SU-DHL-6 (cell line): ENCODE measurements around the gene PTPN14.

ENCODE experiments used
- H2AFZ ChIP-seq: fragments of 200-600 bp; sonication (generic); 2 replicates; pipeline ENCODE4 v1.6.1; 2014; ENCODE audit warnings: low read depth, mild to moderate bottlenecking, moderate library complexity, mixed read lengths, antibody characterized with exemption, low read length; ENCODE audit not compliant: severe bottlenecking
- H3F3A ChIP-seq: fragments of 200-600 bp; shearing (Covaris generic); 2 replicates; pipeline ENCODE4 v1.6.0; 2016; ENCODE audit warnings: antibody characterized with exemption, mild to moderate bottlenecking; ENCODE audit not compliant: insufficient read depth
- H3K27ac ChIP-seq: fragments of 200-600 bp; sonication (generic); 2 replicates; pipeline ENCODE4 v1.5.1; 2016; ENCODE audit warnings: low read depth, mild to moderate bottlenecking, low read length, moderate library complexity, mixed read lengths
- H3K27me3 ChIP-seq: fragments of 200-600 bp; sonication (generic), shearing (Covaris generic); 2 replicates; pipeline ENCODE4 v1.6.0; 2014; ENCODE audit warnings: mild to moderate bottlenecking, low read length
- H3K36me3 ChIP-seq: fragments of 200-600 bp; sonication (generic); 2 replicates; pipeline ENCODE4 v1.6.1; 2014; ENCODE audit warnings: mild to moderate bottlenecking, low read length, mixed read lengths
- H3K4me2 ChIP-seq: fragments of 300-600, 200-600 bp; shearing (Covaris generic), sonication (generic); 2 replicates; pipeline ENCODE4 v1.6.0; 2014; ENCODE audit warnings: low read length, low read depth, mild to moderate bottlenecking; ENCODE audit not compliant: poor library complexity, severe bottlenecking
- H3K4me3 ChIP-seq: fragments of 200-600 bp; sonication (generic); 2 replicates; pipeline ENCODE4 v1.5.1; 2014; ENCODE audit warnings: antibody characterized with exemption, low read length, mild to moderate bottlenecking, mixed read lengths; ENCODE audit not compliant: insufficient read depth, poor library complexity, severe bottlenecking
- H3K79me2 ChIP-seq: fragments of 200-600 bp; sonication (generic); 2 replicates; pipeline ENCODE4 v1.6.1; 2014; ENCODE audit warnings: mild to moderate bottlenecking, low read length, moderate library complexity; ENCODE audit not compliant: insufficient read depth
- H3K9ac ChIP-seq: fragments of 200-600 bp; sonication (generic); 2 replicates; pipeline ENCODE4 v1.7.0; 2014; ENCODE audit warnings: mild to moderate bottlenecking, low read length
- H3K9me2 ChIP-seq: fragments of 200-600 bp; sonication (generic); replicated peaks from 2 replicates; pipeline ENCODE4 v1.6.1; 2014; ENCODE audit warnings: low read length; ENCODE audit not compliant: insufficient read depth
- H3K9me3 ChIP-seq: fragments of 200-600 bp; sonication (generic); 2 replicates; pipeline ENCODE4 v1.6.1; 2014; ENCODE audit warnings: low read length, mixed read lengths; ENCODE audit not compliant: insufficient read depth
- H4K20me1 ChIP-seq: fragments of 200-600 bp; sonication (generic); 2 replicates; pipeline ENCODE4 v1.6.1; 2014; ENCODE audit warnings: low read depth, mild to moderate bottlenecking, antibody characterized with exemption, low read length, moderate library complexity, mixed read lengths
- CTCF ChIP-seq: fragments of 200-600 bp; sonication (generic); IDR thresholded peaks from one replicate; pipeline ENCODE4 v1.5.1; 2017; ENCODE audit warnings: antibody characterized with exemption, mild to moderate bottlenecking, low read length, moderate library complexity; ENCODE audit not compliant: insufficient read depth, poor library complexity, severe bottlenecking
- EZH2phosphoT487 ChIP-seq: fragments of 200-600 bp; sonication (generic), shearing (Covaris generic); conservative IDR thresholded peaks from 2 replicates; pipeline ENCODE4 v1.6.1; 2018; ENCODE audit warnings: mild to moderate bottlenecking, antibody characterized with exemption, low read length, moderate library complexity, mixed read lengths

Gene PTPN14

GRCh38 chr1:214588963-214589597, 37.7 kb upstream of the PTPN14 start:
- no peak overlapping the region for H2AFZ ChIP-seq
- no peaks in the 10 kb centered on the region for H3F3A ChIP-seq
- H4K20me1 ChIP-seq, result no peaks in the 10 kb centered on the region
- H3K79me2 ChIP-seq, result no peaks in the 10 kb centered on the region
- no peaks in the 10 kb centered on the region for H3K27me3 ChIP-seq
- no peak overlapping the region for H3K27ac ChIP-seq
- no peaks in the 10 kb centered on the region for H3K9me2 ChIP-seq
- no peaks in the 10 kb centered on the region for H3K36me3 ChIP-seq
- no peak for TF ChIP-seq CTCF
- no peak for TF ChIP-seq EZH2phosphoT487
- no peak overlapping the region for H3K4me3 ChIP-seq
- H3K9ac ChIP-seq, result no peak overlapping the region
- H3K9me3 ChIP-seq, result no peaks in the 10 kb centered on the region
- no peak overlapping the region for H3K4me2 ChIP-seq

- Histone ChIP-seq H3K9me3 (no peaks in the 10 kb centered on the region), H3K9ac (no peak overlapping the region), H4K20me1 (no peaks in the 10 kb centered on the region), H3K79me2 (no peaks in the 10 kb centered on the region), H3K9me2 (no peaks in the 10 kb centered on the region), H3K36me3 (no peaks in the 10 kb centered on the region), H2AFZ (no peak overlapping the region), H3K27me3 (no peaks in the 10 kb centered on the region), H3K4me2 (no peak overlapping the region), H3F3A (no peaks in the 10 kb centered on the region), H3K27ac (no peak overlapping the region), H3K4me3 (no peak overlapping the region)
- TF ChIP-seq CTCF (no peak), EZH2phosphoT487 (no peak)
Measured at GRCh38 chr1:214587165-214587564, 35.8 kb upstream of the PTPN14 start.

GRCh38 chr1:214586621-214587020, 35.2 kb upstream of the PTPN14 start:
- H3K9me3 ChIP-seq, result no peaks in the 10 kb centered on the region
- no peak overlapping the region for H3K27ac ChIP-seq
- no peaks in the 10 kb centered on the region for H3K27me3 ChIP-seq
- TF ChIP-seq CTCF (no peak), EZH2phosphoT487 (no peak)
- no peak overlapping the region for H3K4me2 ChIP-seq
- H3K79me2 ChIP-seq, result no peaks in the 10 kb centered on the region
- H3K9ac ChIP-seq, result no peak overlapping the region
- no peaks in the 10 kb centered on the region for H3K36me3 ChIP-seq
- H4K20me1 ChIP-seq, result no peaks in the 10 kb centered on the region
- H2AFZ ChIP-seq, result no peak overlapping the region
- no peak overlapping the region for H3K4me3 ChIP-seq
- H3F3A ChIP-seq, result no peaks in the 10 kb centered on the region
- H3K9me2 ChIP-seq, result no peaks in the 10 kb centered on the region
